Panc1 (cell line): Measurements from ENCODE around the gene LAMC3. TPM values are rescaled to one million over a fixed set of nuclear protein-coding genes. Genes with fewer than 3 reads are reported as not detected.

Experiments
- ATAC-seq: fragments of 200-7000 bp; cut with Tn5 transposase; 2 replicates; pipeline ENCODE4 v1.9.1; 2020; ENCODE audit warnings: mild to moderate bottlenecking, moderate library complexity
- BruUV-seq: library from RNA; stranded (reverse); fragments of 400-500 nt; replicated peaks from 2 replicates; lab custom pipeline; 2021; lab: Mats Ljungman, UMichigan
- CTCF ChIA-PET: fragments of 300-600 bp; sonication (Branson Sonifier 250); formaldehyde crosslinking; loops from one replicate; lab custom pipeline; 2022; ENCODE audit warnings: antibody characterized with exemption; lab: Charles Lee
- POLR2A ChIA-PET: fragments of 300-600 bp; sonication (Branson Sonifier 250); formaldehyde crosslinking; loops from one replicate; lab custom pipeline; 2022; ENCODE audit warnings: antibody characterized with exemption; lab: Charles Lee
- DNase-seq: peaks from one replicate; pipeline ENCODE4 v3.0.0-alpha.2; 2010; ENCODE audit warnings: low read depth, low spot score
- H3K27ac ChIP-seq: 2 replicates; pipeline ENCODE4 v1.5.1; 2011; ENCODE audit warnings: mild to moderate bottlenecking, low read length, inconsistent platforms
- H3K27me3 ChIP-seq: fragments of 200-500 bp; sonication (Bioruptor generic); 2 replicates; pipeline ENCODE4 v1.6.0; 2014; ENCODE audit warnings: low read length, inconsistent platforms; ENCODE audit not compliant: control insufficient read depth, insufficient read depth
- H3K36me3 ChIP-seq: fragments of 200-500 bp; sonication (Bioruptor generic); 2 replicates; pipeline ENCODE4 v1.5.1; 2014; ENCODE audit warnings: inconsistent platforms, mild to moderate bottlenecking, low read length, moderate library complexity; ENCODE audit not compliant: control insufficient read depth, insufficient read depth
- H3K4me1 ChIP-seq: 2 replicates; pipeline ENCODE4 v1.5.1; 2011; ENCODE audit warnings: inconsistent platforms, mild to moderate bottlenecking, low read length, moderate library complexity; ENCODE audit not compliant: control insufficient read depth, insufficient read depth
- H3K4me3 ChIP-seq, 2 experiments: 2 replicates each; pipeline ENCODE4 v1.5.1; 2011 to 2012; ENCODE audit warnings: low read depth in 2 of 2, low read length in 2 of 2, mild to moderate bottlenecking in 2 of 2, inconsistent platforms in 1 of 2, moderate library complexity in 1 of 2
- H3K9me3 ChIP-seq: fragments of 200-500 bp; sonication (Bioruptor generic); 2 replicates; pipeline ENCODE4 v1.5.1; 2014; ENCODE audit warnings: low read depth, mild to moderate bottlenecking, inconsistent platforms, low read length, moderate library complexity; ENCODE audit not compliant: control insufficient read depth, insufficient read depth
- CTCF ChIP-seq: fragments of 450-650 bp; IDR thresholded peaks from 2 replicates; pipeline ENCODE4 v1.5.1; 2017; ENCODE audit warnings: mild to moderate bottlenecking
- POLR2AphosphoS5 ChIP-seq: IDR thresholded peaks from 2 replicates; pipeline ENCODE4 v1.6.1; 2012; ENCODE audit warnings: mild to moderate bottlenecking, low read depth, low read length, moderate library complexity
- REST ChIP-seq, 2 experiments: IDR thresholded peaks; 2 replicates each; pipeline ENCODE4 v1.6.1; 2011 to 2012; ENCODE audit warnings: low read depth in 2 of 2, control low read depth in 1 of 2, low read length in 1 of 2, mild to moderate bottlenecking in 1 of 2, moderate library complexity in 1 of 2; ENCODE audit not compliant: insufficient read depth in 1 of 2
- SIN3A ChIP-seq: IDR thresholded peaks from 2 replicates; pipeline ENCODE4 v1.6.1; 2012; ENCODE audit warnings: low read depth, mild to moderate bottlenecking, low read length, moderate library complexity, borderline replicate concordance; ENCODE audit not compliant: insufficient read depth
- TCF7L2 ChIP-seq: IDR thresholded peaks from 2 replicates; pipeline ENCODE4 v1.6.1; 2011; ENCODE audit warnings: mild to moderate bottlenecking, low read depth, low read length, inconsistent platforms
- in situ Hi-C: cut with HindIII; loops from 2 replicates; pipeline ENCODE4 v1.10.0; 2016; ENCODE audit warnings: low sequenced_read_pairs, low pct_unique_long_range_greater_than_20kb
- intact Hi-C: fragments of 100-400 bp; cut with micrococcal nuclease; formaldehyde crosslinking; loops from one replicate; pipeline ENCODE4 v1.10.0; 2022; ENCODE audit not compliant: unreplicated experiment
- total RNA-seq: library from RNA; stranded (reverse); gene quantifications from one replicate; pipeline ENCODE4 v1.2.1, GENCODE V29; 2021; ENCODE audit not compliant: unreplicated experiment

Gene LAMC3
- total RNA-seq, 1 experiment from 2014 or later: 16.4 TPM

GRCh38 chr9:131126059-131126426, 117.1 kb downstream of the LAMC3 start:
- TF ChIP-seq POLR2AphosphoS5 (no peak), REST (IDR thresholded peaks at IDR 0.05; ENCODE audit: insufficient read depth in 1 of 2, low read depth in 2 of 2, low read length in 1 of 2) (no peak), TCF7L2 (no peak), SIN3A (no peak), CTCF (no peak)
- intact Hi-C loops (no loop called here), in situ Hi-C loops (no loop called here)
- no peaks in the 10 kb centered on the region for H3K9me3 ChIP-seq
- peak overlapping the region; percentile 86 for H3K27ac ChIP-seq
- DNase-seq (no peak), ATAC-seq (no peak)
- BruUV-seq: TSS peak; percentile 61
- H3K4me1 ChIP-seq: peaks cover 6% of the 10 kb centered on the region; the same call in 1 of the 2 replicates
- H3K4me3 ChIP-seq: peak overlapping the region; percentile 96
- CTCF ChIA-PET: no interaction called here
- no peaks in the 10 kb centered on the region for H3K27me3 ChIP-seq
- H3K36me3 ChIP-seq: peaks cover 24% of the 10 kb centered on the region
- POLR2A ChIA-PET: no interaction called here

GRCh38 chr9:131129183-131129582, 120.2 kb downstream of the LAMC3 start:
- ChIA-PET CTCF (no interaction called here), POLR2A (no interaction called here)
- BruUV-seq: no TSS peak
- TF ChIP-seq CTCF (no peak), REST (IDR thresholded peaks at IDR 0.05; ENCODE audit: insufficient read depth in 1 of 2, low read depth in 2 of 2, low read length in 1 of 2) (no peak), TCF7L2 (no peak), POLR2AphosphoS5 (no peak), SIN3A (no peak)
- no peak overlapping the region for H3K27ac ChIP-seq
- intact Hi-C loops (no loop called here), in situ Hi-C loops (no loop called here)
- no peak for ATAC-seq
- H3K4me1 ChIP-seq: peaks cover 6% of the 10 kb centered on the region; the same call in 1 of the 2 replicates
- no peak for DNase-seq
- H3K4me3 ChIP-seq: no peak overlapping the region
- peaks cover 28% of the 10 kb centered on the region for H3K36me3 ChIP-seq
- H3K9me3 ChIP-seq: no peaks in the 10 kb centered on the region
- H3K27me3 ChIP-seq: no peaks in the 10 kb centered on the region
